AG09309 (cell line): Measurements from ENCODE around the gene HECTD4.

ENCODE experiments used
- DNase-seq: peaks from one replicate; pipeline ENCODE4 v3.0.0-alpha.2; 2010; ENCODE audit warnings: low read depth
- H3K4me3 ChIP-seq: 2 replicates; pipeline ENCODE4 v1.5.1; 2011; ENCODE audit warnings: mild to moderate bottlenecking, low read depth, low read length, moderate library complexity; ENCODE audit not compliant: control insufficient read depth
- CTCF ChIP-seq: IDR thresholded peaks from 2 replicates; pipeline ENCODE4 v1.5.1; 2011; ENCODE audit warnings: mild to moderate bottlenecking, low read depth, low read length, inconsistent platforms; ENCODE audit not compliant: insufficient read depth, control insufficient read depth; ENCODE audit errors: missing control alignments

The HECTD4 gene

GRCh38 chr12:112308161-112308560 lies 74.1 kb downstream of the HECTD4 start:
- TF ChIP-seq CTCF, result no peak
- DNase-seq, result no peak
- no peak overlapping the region for H3K4me3 ChIP-seq

- no peak for DNase-seq
- H3K4me3 ChIP-seq, result no peak overlapping the region
- TF ChIP-seq CTCF, result no peak
Observed at GRCh38 chr12:112307317-112308011, 74.8 kb downstream of the HECTD4 start.

- no peak overlapping the region for H3K4me3 ChIP-seq
- no peak for TF ChIP-seq CTCF
- DNase-seq, result no peak
Observed at GRCh38 chr12:112305951-112306350, 76.3 kb downstream of the HECTD4 start.

GRCh38 chr12:112304436-112304835 lies 77.8 kb downstream of the HECTD4 start:
- DNase-seq, result no peak
- no peak overlapping the region for H3K4me3 ChIP-seq
- TF ChIP-seq CTCF, result no peak

- no peak overlapping the region for H3K4me3 ChIP-seq
- DNase-seq, result no peak
- TF ChIP-seq CTCF, result no peak
Observed at GRCh38 chr12:112303799-112304198, 78.4 kb downstream of the HECTD4 start.

- peak; percentile 23 for DNase-seq
Observed at GRCh38 chr12:112303004-112303403, 79.2 kb downstream of the HECTD4 start.

More at GRCh38 chr12:112303004-112303403, 79.2 kb downstream of the HECTD4 start:
- TF ChIP-seq CTCF, result no peak
- H3K4me3 ChIP-seq, result no peak overlapping the region
